Measurements from ENCODE around the gene MICAL2. TPM values are rescaled to one million over a fixed set of nuclear protein-coding genes. Genes with fewer than 3 reads are reported as not detected.

Gene MICAL2
- total RNA-seq, 6 experiments from 2014 or later: 17.0 to 50.7 (median 35.9) TPM

DNA sequence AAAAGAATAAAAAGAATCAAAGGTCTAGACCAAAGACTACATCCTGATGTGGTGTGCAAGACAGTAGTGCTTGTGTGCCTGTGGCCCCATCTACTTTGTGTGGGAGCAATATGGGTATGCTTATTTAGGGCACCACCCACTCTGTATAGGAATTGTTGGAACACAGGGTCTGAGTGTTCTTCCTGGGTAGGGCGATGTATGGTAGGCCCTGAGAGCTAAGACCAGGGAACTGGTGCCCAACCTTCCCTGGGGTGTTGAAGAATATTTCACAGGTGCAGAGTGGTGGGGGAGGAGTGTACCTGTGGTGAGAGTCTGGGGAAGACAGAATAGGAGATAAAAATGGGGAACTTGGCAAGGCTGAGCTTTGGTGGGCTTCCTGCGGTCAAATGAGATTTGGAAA, 41.9 kb downstream of the MICAL2 start:
- intact Hi-C loops (cut with DNase I): no loop called here
- 84% methylated on average over 2 of the region's 2 CpGs for WGBS (ENCODE audit: insufficient coverage, low coverage, low lambda C conversion rate, missing lambda C conversion rate)
- H3K4me1 ChIP-seq: no peaks in the 10 kb centered on the region
- ATAC-seq: no peak
- H3K4me3 ChIP-seq: no peak overlapping the region
- no peaks in the 10 kb centered on the region for H3K9me3 ChIP-seq
- no peaks in the 10 kb centered on the region for H3K27me3 ChIP-seq
- TF ChIP-seq, protein P1, sequence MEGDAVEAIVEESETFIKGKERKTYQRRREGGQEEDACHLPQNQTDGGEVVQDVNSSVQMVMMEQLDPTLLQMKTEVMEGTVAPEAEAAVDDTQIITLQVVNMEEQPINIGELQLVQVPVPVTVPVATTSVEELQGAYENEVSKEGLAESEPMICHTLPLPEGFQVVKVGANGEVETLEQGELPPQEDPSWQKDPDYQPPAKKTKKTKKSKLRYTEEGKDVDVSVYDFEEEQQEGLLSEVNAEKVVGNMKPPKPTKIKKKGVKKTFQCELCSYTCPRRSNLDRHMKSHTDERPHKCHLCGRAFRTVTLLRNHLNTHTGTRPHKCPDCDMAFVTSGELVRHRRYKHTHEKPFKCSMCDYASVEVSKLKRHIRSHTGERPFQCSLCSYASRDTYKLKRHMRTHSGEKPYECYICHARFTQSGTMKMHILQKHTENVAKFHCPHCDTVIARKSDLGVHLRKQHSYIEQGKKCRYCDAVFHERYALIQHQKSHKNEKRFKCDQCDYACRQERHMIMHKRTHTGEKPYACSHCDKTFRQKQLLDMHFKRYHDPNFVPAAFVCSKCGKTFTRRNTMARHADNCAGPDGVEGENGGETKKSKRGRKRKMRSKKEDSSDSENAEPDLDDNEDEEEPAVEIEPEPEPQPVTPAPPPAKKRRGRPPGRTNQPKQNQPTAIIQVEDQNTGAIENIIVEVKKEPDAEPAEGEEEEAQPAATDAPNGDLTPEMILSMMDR (IDR thresholded peaks at IDR 0.05): no peak
- no peak for TF ChIP-seq POLR2A (IDR thresholded peaks at IDR 0.05)
- no peaks in the 10 kb centered on the region for H3K36me3 ChIP-seq
- no peak for DNase-seq
- H3K27ac ChIP-seq: no peak overlapping the region

DNA sequence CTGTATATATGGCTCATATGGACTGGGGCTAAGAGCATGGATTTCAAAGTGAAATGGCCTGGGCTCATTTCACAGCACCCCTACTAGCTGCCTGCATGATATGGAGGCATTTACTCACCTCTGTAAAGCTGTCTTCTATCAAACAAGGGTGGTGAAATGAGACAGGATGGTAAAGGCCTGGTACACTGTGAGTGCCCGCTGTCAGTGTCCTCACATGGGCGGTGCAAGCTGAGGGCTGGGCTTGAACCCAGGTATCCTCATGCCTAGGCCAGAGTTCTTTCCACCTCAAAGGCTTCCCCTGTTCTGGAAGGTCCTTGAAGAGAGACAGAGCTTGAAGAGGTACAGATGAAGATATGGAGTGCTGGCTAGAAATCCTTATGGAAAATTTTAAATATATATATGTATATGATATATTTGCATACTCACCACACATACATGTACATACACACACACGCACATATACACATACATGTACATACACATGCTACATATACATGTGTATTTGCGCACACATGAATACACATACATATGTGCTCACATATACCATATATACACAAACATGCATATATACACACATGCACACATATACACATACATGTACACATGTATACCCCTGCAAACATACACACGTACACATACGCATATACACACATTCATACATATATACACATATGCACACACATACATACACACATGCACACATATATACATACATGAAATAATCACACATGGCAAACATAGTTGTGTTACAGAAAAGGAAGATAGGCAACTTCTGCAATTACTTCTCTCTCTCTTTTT, 44.7 kb downstream of the MICAL2 start:
- no peaks in the 10 kb centered on the region for H3K9me3 ChIP-seq
- H3K27ac ChIP-seq: no peak overlapping the region
- no peak for TF ChIP-seq POLR2A (IDR thresholded peaks at IDR 0.05)
- TF ChIP-seq, protein P1 (IDR thresholded peaks at IDR 0.05): no peak
- H3K4me1 ChIP-seq: no peaks in the 10 kb centered on the region
- ATAC-seq (no peak), DNase-seq (no peak)
- intact Hi-C loops (cut with DNase I): no loop called here
- H3K27me3 ChIP-seq: no peaks in the 10 kb centered on the region
- H3K36me3 ChIP-seq: no peaks in the 10 kb centered on the region
- no peak overlapping the region for H3K4me3 ChIP-seq
- WGBS (ENCODE audit: insufficient coverage, low coverage, low lambda C conversion rate, missing lambda C conversion rate): 94% methylated on average over 5 of the region's 6 CpGs

DNA sequence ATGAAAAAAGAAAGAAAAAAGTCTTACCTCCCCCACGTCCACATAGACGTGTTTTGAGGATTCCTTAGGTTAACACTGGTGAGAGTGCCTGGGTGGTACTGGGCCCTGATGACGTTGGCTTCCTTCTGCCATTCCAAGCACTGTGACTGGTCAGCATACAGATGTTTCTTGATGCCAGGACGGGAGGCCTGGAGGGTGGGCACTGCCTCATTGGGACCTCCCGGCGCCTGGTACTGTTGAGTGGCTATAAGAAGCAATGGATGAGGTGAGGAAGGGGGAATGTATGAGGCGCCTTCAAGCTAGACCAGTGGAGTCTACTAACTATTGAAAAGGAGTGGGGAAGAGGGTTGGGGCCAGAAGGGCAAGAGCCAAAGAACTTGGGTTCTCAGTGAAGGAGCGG, 45.3 kb downstream of the MICAL2 start:
- H3K27ac ChIP-seq: no peak overlapping the region
- no peaks in the 10 kb centered on the region for H3K27me3 ChIP-seq
- no peaks in the 10 kb centered on the region for H3K36me3 ChIP-seq
- no peaks in the 10 kb centered on the region for H3K4me1 ChIP-seq
- no peak for ATAC-seq
- TF ChIP-seq, protein P1 (IDR thresholded peaks at IDR 0.05): no peak
- no peak for TF ChIP-seq POLR2A (IDR thresholded peaks at IDR 0.05)
- 96% methylated on average over 6 of the region's 8 CpGs for WGBS (ENCODE audit: insufficient coverage, low coverage, low lambda C conversion rate, missing lambda C conversion rate)
- no peak for DNase-seq
- intact Hi-C loops (cut with DNase I): no loop called here
- H3K4me3 ChIP-seq: no peak overlapping the region
- H3K9me3 ChIP-seq: no peaks in the 10 kb centered on the region

DNA sequence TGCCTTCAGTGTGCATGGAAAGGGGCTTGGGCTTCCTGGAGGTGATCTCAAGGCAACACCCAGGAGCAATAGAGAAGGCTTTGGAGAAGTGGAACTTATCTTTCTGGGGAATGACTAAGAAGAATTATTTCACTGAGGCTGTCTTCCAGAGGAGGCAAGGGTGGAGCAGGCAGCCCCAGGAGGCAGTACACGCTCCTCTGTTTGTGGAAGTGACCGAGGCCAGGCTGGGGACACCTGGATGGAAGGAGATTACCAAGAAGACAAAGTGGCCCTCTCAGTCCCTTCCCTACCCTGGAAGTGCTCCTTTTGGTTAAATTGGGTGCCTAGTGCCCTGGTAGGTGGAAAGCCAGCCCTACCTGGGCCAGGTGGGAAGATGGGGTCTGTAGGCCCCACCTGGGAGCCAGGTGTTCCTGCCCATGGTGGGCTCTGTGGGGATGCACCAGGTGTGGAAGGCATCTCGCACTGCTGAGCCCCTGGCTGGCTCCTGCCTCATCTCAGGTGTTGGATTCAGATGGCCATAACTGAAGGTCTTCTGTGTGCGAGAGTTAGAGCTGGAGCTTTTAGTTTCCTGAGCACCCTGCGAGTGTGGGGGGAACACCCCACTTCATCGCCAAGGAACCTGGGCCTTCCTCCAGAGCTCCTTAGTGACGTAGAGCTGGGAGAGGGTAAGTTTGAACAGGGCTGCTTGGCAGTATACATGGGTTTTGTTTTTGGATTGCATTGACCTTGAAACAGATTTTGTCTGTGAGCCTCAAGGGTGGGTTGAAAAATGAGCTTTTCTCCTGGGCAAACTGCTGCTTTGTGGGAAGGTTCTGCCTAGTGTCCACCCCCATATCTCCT, 46.1 kb downstream of the MICAL2 start:
- intact Hi-C loops (cut with DNase I): no loop called here

More for the DNA sequence above, 46.1 kb downstream of the MICAL2 start:
- Histone ChIP-seq H3K4me1 (no peaks in the 10 kb centered on the region), H3K27me3 (no peaks in the 10 kb centered on the region), H3K36me3 (no peaks in the 10 kb centered on the region), H3K4me3 (no peak overlapping the region), H3K27ac (no peak overlapping the region), H3K9me3 (no peaks in the 10 kb centered on the region)
- WGBS (ENCODE audit: insufficient coverage, low coverage, low lambda C conversion rate, missing lambda C conversion rate): 100% methylated on average over 2 of the region's 7 CpGs
- DNase-seq (no peak), ATAC-seq (no peak)
- TF ChIP-seq, protein P1 (IDR thresholded peaks at IDR 0.05): no peak
